Mucosa of descending colon (tissue), 3 donors: ENCODE results near the gene SNX25. TPM values are rescaled to one million over a fixed set of nuclear protein-coding genes. Genes with fewer than 3 reads are reported as not detected.
"Not testable (repeated sequence)": the region's sequence is repeated elsewhere in the genome, so short reads cannot be mapped to it uniquely, and the experiment has no call there.

Source experiments
- ATAC-seq: fragments of 200-7000 bp; cut with Tn5 transposase; one replicate; pipeline ENCODE4 v1.9.1; 2020; ENCODE audit warnings: mild to moderate bottlenecking, moderate library complexity
- DNase-seq, 3 donors: peaks; one replicate each; pipeline ENCODE4 v3.0.0-alpha.2; 2020
- H3K36me3 ChIP-seq: fragments of 200-600 bp; one replicate; pipeline ENCODE4 v1.8.0; 2021; ENCODE audit warnings: low read depth, mild to moderate bottlenecking
- H3K4me1 ChIP-seq: fragments of 200-600 bp; one replicate; pipeline ENCODE4 v1.8.0; 2021; ENCODE audit warnings: low read depth, mild to moderate bottlenecking
- H3K4me3 ChIP-seq: fragments of 200-600 bp; one replicate; pipeline ENCODE4 v1.8.0; 2021; ENCODE audit warnings: mild to moderate bottlenecking
- H3K9me3 ChIP-seq: fragments of 200-600 bp; one replicate; pipeline ENCODE4 v1.8.0; 2021; ENCODE audit warnings: mild to moderate bottlenecking
- CTCF ChIP-seq: fragments of 200-600 bp; IDR thresholded peaks from one replicate; pipeline ENCODE4 v1.8.0; 2022; ENCODE audit warnings: antibody characterized with exemption, mild to moderate bottlenecking
- intact Hi-C, 2 donors: fragments of 100-400 bp; cut with DNase I in 1 of 2; cut with micrococcal nuclease in 1 of 2; formaldehyde crosslinking; loops; one replicate each; pipeline versions ENCODE4 v1.11.0 to v1.11.1; 2022; cut with DNase I, micrococcal nuclease
- total RNA-seq, 3 donors: library from RNA; stranded (reverse); fragmentation: NEBNext Ultra II Directional in 2 of 3; extraction: Animal tissue kit (Norgen Biotek cat#: 25700) in 2 of 3; gene quantifications; one replicate each; pipeline versions ENCODE4 v1.2.1 to v1.2.4, GENCODE V29; 2021 to 2023
- donor health status: DM: no; HTN: no; CAD: no; lungs with moderate emphysema.
- donor health status: DM: no; HTN: no; CAD: no.
- donor health status: DM: no; HTN: yes; CAD: no.

The SNX25 gene
- total RNA-seq, 3 donors from 2014 or later: 10.8 to 29.7 (median 16.8) TPM

- no peak for TF ChIP-seq CTCF
- Histone ChIP-seq H3K9me3 (no peaks in the 10 kb centered on the region), H3K4me1 (peaks cover 14% of the 10 kb centered on the region), H3K36me3 (no peaks in the 10 kb centered on the region), H3K4me3 (no peak overlapping the region)
- no peak for DNase-seq
- no peak for ATAC-seq
- intact Hi-C loops: no loop called here
Observed at GRCh38 chr4:185207466-185207865, 1.9 kb upstream of the SNX25 start.

GRCh38 chr4:185209852-185210101, 379 bp downstream of the SNX25 start:
- H3K4me3 ChIP-seq: peak overlapping the region; percentile 63
- H3K4me1 ChIP-seq, DNase-seq, intact Hi-C loops, H3K36me3 ChIP-seq, H3K9me3 ChIP-seq: not testable (repeated sequence)
- peak; percentile 30 for ATAC-seq

GRCh38 chr4:185210102-185210981, 944 bp downstream of the SNX25 start:
- no peak for TF ChIP-seq CTCF

GRCh38 chr4:185211035-185211434, 1.6 kb downstream of the SNX25 start:
- TF ChIP-seq CTCF: no peak
- H3K4me3 ChIP-seq: no peak overlapping the region
- ATAC-seq (no peak), DNase-seq (no peak)
- intact Hi-C loops: no loop called here
- peaks cover 5% of the 10 kb centered on the region for H3K4me1 ChIP-seq
- H3K36me3 ChIP-seq: no peaks in the 10 kb centered on the region
- H3K9me3 ChIP-seq: no peaks in the 10 kb centered on the region

More at GRCh38 chr4:185210102-185210981, 944 bp downstream of the SNX25 start:
- no peaks in the 10 kb centered on the region for H3K36me3 ChIP-seq
- H3K9me3 ChIP-seq: no peaks in the 10 kb centered on the region
- H3K4me3 ChIP-seq: peak overlapping the region; percentile 63
- intact Hi-C loops: no loop called here
- DNase-seq (peak; percentile 58 to 71 (median 67)), ATAC-seq (peak; percentile 32)
- H3K4me1 ChIP-seq: peaks cover 5% of the 10 kb centered on the region

GRCh38 chr4:185211641-185212040, 2.2 kb downstream of the SNX25 start:
- ATAC-seq (no peak), DNase-seq (no peak)
- TF ChIP-seq CTCF: no peak
- H3K4me1 ChIP-seq: peaks cover 5% of the 10 kb centered on the region
- no peaks in the 10 kb centered on the region for H3K9me3 ChIP-seq
- intact Hi-C loops: no loop called here
- no peaks in the 10 kb centered on the region for H3K36me3 ChIP-seq
- H3K4me3 ChIP-seq: no peak overlapping the region

GRCh38 chr4:185212581-185212980, 3.2 kb downstream of the SNX25 start:
- no peak for DNase-seq
- intact Hi-C loops: no loop called here
- no peak overlapping the region for H3K4me3 ChIP-seq
- H3K9me3 ChIP-seq: no peaks in the 10 kb centered on the region
- peaks cover 5% of the 10 kb centered on the region for H3K4me1 ChIP-seq
- no peak for ATAC-seq
- no peaks in the 10 kb centered on the region for H3K36me3 ChIP-seq
- no peak for TF ChIP-seq CTCF
